GM18502 (cell line): ENCODE measurements around the gene PKHD1.

Experiments
- ATAC-seq: cut with Tn5 transposase; IDR thresholded peaks from one replicate; pipeline ENCODE4 v1.9.1; 2021; ENCODE audit warnings: mild to moderate bottlenecking; ENCODE audit not compliant: unreplicated experiment, poor library complexity

The PKHD1 gene, protein sequence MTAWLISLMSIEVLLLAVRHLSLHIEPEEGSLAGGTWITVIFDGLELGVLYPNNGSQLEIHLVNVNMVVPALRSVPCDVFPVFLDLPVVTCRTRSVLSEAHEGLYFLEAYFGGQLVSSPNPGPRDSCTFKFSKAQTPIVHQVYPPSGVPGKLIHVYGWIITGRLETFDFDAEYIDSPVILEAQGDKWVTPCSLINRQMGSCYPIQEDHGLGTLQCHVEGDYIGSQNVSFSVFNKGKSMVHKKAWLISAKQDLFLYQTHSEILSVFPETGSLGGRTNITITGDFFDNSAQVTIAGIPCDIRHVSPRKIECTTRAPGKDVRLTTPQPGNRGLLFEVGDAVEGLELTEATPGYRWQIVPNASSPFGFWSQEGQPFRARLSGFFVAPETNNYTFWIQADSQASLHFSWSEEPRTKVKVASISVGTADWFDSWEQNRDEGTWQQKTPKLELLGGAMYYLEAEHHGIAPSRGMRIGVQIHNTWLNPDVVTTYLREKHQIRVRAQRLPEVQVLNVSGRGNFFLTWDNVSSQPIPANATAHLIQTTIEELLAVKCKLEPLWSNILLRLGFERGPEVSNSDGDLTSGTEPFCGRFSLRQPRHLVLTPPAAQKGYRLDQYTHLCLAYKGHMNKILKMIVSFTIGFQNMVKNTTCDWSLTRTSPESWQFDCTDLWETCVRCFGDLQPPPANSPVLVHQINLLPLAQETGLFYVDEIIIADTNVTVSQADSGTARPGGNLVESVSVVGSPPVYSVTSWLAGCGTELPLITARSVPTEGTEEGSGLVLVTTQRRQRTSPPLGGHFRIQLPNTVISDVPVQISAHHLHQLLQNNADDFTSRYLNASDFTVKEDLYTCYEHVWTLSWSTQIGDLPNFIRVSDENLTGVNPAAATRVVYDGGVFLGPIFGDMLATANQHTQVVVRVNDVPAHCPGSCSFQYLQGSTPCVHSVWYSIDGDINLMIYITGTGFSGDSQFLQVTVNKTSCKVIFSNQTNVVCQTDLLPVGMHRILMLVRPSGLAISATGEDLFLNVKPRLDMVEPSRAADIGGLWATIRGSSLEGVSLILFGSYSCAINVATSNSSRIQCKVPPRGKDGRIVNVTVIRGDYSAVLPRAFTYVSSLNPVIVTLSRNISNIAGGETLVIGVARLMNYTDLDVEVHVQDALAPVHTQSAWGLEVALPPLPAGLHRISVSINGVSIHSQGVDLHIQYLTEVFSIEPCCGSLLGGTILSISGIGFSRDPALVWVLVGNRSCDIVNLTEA (N-terminal part only)

DNA sequence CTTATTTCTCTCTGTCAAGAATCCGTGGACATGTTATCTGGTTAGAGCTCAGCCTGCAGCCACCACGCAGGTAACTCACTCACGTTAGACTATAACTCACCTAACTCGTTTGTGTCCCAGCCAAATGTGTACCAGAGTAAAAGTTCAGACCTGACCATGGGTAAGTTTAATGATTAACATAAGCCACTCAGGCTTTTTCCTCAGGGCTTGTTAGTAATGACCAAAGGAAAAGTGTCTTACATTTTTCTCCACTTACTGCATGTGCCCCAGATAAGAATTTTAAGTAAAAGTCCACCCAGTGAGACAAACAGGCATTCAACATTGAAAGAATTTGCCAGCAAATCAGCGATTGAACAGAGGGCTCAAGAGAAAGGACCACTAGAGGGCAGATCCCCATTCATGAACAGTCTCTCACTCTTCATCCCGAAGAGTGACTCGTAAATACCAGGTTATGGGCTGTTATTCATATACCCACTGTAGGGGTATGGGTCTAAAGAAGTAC is at the start of gene PKHD1:
PKHD1 (minus strand) TSS at position 116 of the 502 bp plus-strand sequence. CDS start 2,680 bp downstream, outside the sequence.
- ATAC-seq = no peak

DNA sequence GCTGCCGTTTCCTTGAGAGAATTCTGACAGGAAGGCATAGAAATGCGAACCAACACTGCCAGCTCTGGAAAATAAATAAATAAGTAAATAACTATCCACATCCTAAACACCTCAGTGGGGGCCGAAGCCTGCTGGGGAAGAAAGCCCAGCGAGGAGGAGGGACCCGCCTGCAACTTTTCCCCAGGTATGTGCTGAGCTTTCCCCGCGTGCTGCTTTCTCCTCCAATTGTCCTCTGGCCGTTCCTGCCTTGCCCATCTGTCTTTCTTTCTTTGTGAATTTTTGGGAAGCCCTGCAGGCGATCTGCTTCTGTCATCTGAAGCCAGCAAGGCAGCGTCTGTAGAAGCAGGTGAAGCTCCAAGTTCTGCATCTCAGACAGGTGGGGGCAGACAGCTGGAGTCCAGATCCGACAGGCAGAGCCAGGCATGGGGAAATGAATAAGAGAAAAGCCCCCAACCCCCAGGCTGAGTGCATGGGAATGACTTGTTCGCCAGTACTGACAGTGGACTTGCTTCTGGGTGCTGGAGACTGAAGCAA is 49.6 kb upstream of the PKHD1 start:
- ATAC-seq = no peak

DNA sequence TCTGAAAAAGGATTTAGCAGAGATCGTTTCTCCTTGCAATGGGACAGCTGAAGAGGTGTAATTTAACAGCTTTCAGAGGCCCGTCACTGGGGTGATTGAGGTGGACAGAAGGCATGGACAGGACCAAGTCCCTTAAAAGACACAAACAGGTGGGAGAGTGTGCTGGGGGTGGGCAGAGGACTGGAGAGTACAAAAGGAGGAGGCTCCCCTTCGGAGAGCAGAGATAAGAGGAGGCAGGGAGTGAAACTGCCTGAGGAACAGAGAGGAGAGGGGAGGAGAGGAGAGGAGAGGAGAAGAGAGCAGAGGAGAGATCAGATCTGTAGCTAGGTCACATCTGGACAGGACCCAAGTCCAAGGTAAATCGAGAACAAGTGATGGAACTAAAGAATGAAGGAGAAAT is 48.6 kb upstream of the PKHD1 start:
- no peak for ATAC-seq

GRCh38 chr6:52135217-52135616 is 47.8 kb upstream of the PKHD1 start:
- no peak for ATAC-seq

- ATAC-seq = no peak
Observed at GRCh38 chr6:52134011-52134410, 46.6 kb upstream of the PKHD1 start.

DNA sequence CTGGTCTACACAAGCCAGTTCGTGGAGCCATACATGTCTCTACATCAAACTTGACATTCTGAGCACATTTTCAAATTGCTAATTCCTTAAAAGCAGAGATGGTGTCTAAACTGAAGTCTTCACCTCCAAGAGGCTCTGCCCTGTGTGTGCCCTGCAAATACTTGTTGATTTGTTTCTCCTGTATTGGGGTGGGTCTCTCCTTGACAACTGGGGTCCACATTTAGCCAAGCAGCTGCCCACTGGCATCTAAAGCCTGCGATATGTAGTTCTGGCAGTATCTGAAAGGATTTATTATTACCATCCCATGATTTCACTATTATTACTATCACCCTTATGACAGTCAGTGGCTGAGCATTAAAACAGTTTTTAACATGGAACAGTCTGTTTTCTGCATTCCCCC is 45.9 kb upstream of the PKHD1 start:
- ATAC-seq = no peak

- ATAC-seq = no peak
Observed at GRCh38 chr6:52132292-52132691, 44.9 kb upstream of the PKHD1 start.

GRCh38 chr6:52130440-52130839 is 43.0 kb upstream of the PKHD1 start:
- ATAC-seq = no peak

DNA sequence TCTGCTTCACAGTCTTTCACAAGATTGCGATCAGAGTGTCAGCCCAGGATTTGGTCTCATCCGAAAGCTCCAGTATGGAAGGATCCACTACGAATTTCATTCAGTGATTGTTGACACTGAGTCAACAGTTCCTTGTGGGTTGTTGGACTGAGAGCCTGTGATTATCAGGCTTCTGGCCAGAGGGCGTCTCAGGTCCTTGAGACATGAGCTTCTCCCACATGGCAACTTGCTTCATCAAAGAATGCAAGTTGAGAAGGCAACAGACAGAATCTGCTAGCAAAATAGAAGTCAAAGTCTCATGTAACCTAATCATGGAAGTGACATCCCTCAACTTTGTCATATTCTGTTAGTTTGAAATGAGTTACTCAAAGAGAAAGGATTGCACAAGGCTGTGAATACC is 40.5 kb upstream of the PKHD1 start:
- no peak for ATAC-seq

- no peak for ATAC-seq
Observed at GRCh38 chr6:52126231-52126630, 38.8 kb upstream of the PKHD1 start.

- ATAC-seq = no peak
Observed at GRCh38 chr6:52125572-52125971, 38.2 kb upstream of the PKHD1 start.

- ATAC-seq = no peak
Observed at GRCh38 chr6:52125139-52125538, 37.7 kb upstream of the PKHD1 start.

GRCh38 chr6:52124126-52125121 is 37.0 kb upstream of the PKHD1 start:
- no peak for ATAC-seq

- ATAC-seq = no peak
Observed at GRCh38 chr6:52123251-52123650, 35.8 kb upstream of the PKHD1 start.

- ATAC-seq = no peak
Observed at GRCh38 chr6:52117352-52117751, 29.9 kb upstream of the PKHD1 start.

- ATAC-seq = no peak
Observed at GRCh38 chr6:52116605-52116948, 29.2 kb upstream of the PKHD1 start.

GRCh38 chr6:52115891-52116604 is 28.6 kb upstream of the PKHD1 start:
- ATAC-seq = no peak

DNA sequence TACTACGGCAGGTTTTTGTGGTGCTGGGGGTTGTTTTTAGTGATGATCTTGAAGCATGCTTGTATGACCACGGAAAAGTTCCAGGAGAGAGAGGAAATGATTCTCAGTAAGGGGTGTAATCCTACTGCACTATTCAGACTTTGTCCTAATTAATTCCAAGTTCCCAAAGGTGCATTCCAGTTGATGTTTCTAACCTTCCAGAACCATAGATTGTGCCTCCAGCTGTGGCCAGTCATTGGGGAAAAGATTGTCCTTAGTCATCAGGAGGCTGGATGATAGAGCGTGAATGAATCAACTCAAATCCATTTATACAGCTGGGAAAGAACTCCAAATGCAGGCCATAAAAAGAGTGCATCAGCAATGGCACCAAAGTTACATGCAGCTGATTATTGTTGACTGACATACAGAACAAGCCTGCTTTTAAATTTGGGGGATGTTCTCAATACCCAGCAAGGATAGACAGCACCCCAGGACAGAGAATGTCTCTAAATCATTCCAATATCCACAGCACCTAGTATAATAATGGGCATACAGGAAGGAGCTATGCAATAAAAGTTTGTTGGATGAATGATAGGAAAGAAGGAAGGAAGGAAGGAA is 27.8 kb upstream of the PKHD1 start:
- no peak for ATAC-seq
